HCT116 (cell line): ENCODE data around the gene PRDM1. TPM values are rescaled to one million over a fixed set of nuclear protein-coding genes. Genes with fewer than 3 reads are reported as not detected.

ENCODE experiments used
- ATAC-seq: fragments of 200-7000 bp; cut with Tn5 transposase; 2 replicates; pipeline ENCODE4 v1.9.1; 2020; ENCODE audit warnings: mild to moderate bottlenecking, moderate library complexity
- BruUV-seq: library from RNA; stranded (reverse); fragments of 400-500 nt; replicated peaks from 2 replicates; lab custom pipeline; 2021; lab: Mats Ljungman, UMichigan
- CTCF ChIA-PET: fragments of 300-600 bp; sonication (Branson Sonifier 250); formaldehyde crosslinking; loops from one replicate; lab custom pipeline; 2021; ENCODE audit warnings: antibody characterized with exemption; lab: Charles Lee
- POLR2A ChIA-PET: fragments of 300-600, 350-600 bp; sonication (Branson Sonifier 250); formaldehyde crosslinking; loops from one replicate; lab custom pipeline; 2021; ENCODE audit warnings: antibody characterized with exemption; lab: Charles Lee
- RAD21 ChIA-PET, 2 experiments: fragments of 300-600 bp; sonication (Branson Sonifier 250); formaldehyde crosslinking; loops; one replicate each; lab custom pipeline; 2023; ENCODE audit warnings: low total read pairs in 2 of 2; ENCODE audit not compliant: uncharacterized antibody in 2 of 2, unreplicated experiment in 2 of 2, low non-redundant PET in 1 of 2; lab: Charles Lee
- DNase-seq: peaks from one replicate; pipeline ENCODE4 v3.0.0-alpha.2; 2010; ENCODE audit warnings: low read depth, low spot score
- H2AFZ ChIP-seq: fragments of 200-600 bp; shearing (Covaris generic), sonication (generic); 2 replicates; pipeline ENCODE4 v1.6.1; 2017; ENCODE audit warnings: low read depth, mixed run types, mixed read lengths, antibody characterized with exemption, low read length; ENCODE audit not compliant: poor library complexity, severe bottlenecking
- H3K27ac ChIP-seq: 2 replicates; pipeline ENCODE4 v1.5.1; 2012; ENCODE audit warnings: low read depth, low read length
- H3K27me3 ChIP-seq: fragments of 200-600 bp; sonication (generic); 2 replicates; pipeline ENCODE4 v1.6.1; 2016; ENCODE audit warnings: mixed run types, low read length, mixed read lengths; ENCODE audit not compliant: insufficient read depth
- H3K36me3 ChIP-seq, 2 experiments: fragments of 200-500 bp in 1 of 2; fragments of 200-600 bp in 1 of 2; sonication (Bioruptor generic) in 1 of 2; sonication (generic) in 1 of 2; 2 replicates each; pipeline versions ENCODE4 v1.5.1 to v1.6.1; 2014 to 2016; ENCODE audit warnings: low read length in 2 of 2, inconsistent platforms in 1 of 2, mixed read lengths in 1 of 2, mixed run types in 1 of 2; ENCODE audit not compliant: insufficient read depth in 2 of 2, control insufficient read depth in 1 of 2
- H3K4me1 ChIP-seq, 2 experiments: fragments of 200-600 bp in 1 of 2; sonication (generic) in 1 of 2; 2 replicates each; pipeline versions ENCODE4 v1.5.1 to v1.6.1; 2012 to 2017; ENCODE audit warnings: low read length in 2 of 2, inconsistent platforms in 1 of 2, mild to moderate bottlenecking in 1 of 2, mixed read lengths in 1 of 2, mixed run types in 1 of 2, moderate library complexity in 1 of 2; ENCODE audit not compliant: insufficient read depth in 2 of 2, control insufficient read depth in 1 of 2
- H3K4me2 ChIP-seq: fragments of 200-600 bp; sonication (generic); 2 replicates; pipeline ENCODE4 v1.6.1; 2017; ENCODE audit warnings: mixed run types, low read length, mixed read lengths
- H3K4me3 ChIP-seq, 2 experiments: fragments of 200-600 bp in 1 of 2; sonication (generic) in 1 of 2; replicated peaks in 1 of 2; 2 replicates each; pipeline ENCODE4 v1.5.1; 2011 to 2016; ENCODE audit warnings: low read length in 2 of 2, control low read depth in 1 of 2, low read depth in 1 of 2, mild to moderate bottlenecking in 1 of 2, mixed read lengths in 1 of 2, mixed run types in 1 of 2
- H3K79me2 ChIP-seq: fragments of 200-600 bp; sonication (generic); 2 replicates; pipeline ENCODE4 v1.6.1; 2017; ENCODE audit warnings: mild to moderate bottlenecking, mixed run types, low read length, moderate library complexity, mixed read lengths; ENCODE audit not compliant: insufficient read depth
- H3K9ac ChIP-seq: fragments of 200-600 bp; sonication (generic); 2 replicates; pipeline ENCODE4 v1.6.1; 2016; ENCODE audit warnings: low read length, mixed read lengths
- H3K9me2 ChIP-seq: fragments of 200-600 bp; sonication (generic), shearing (Covaris generic); 2 replicates; pipeline ENCODE4 v1.6.1; 2017; ENCODE audit warnings: mixed run types, mild to moderate bottlenecking, moderate library complexity; ENCODE audit not compliant: insufficient read depth
- H3K9me3 ChIP-seq, 2 experiments: fragments of 200-500 bp in 1 of 2; fragments of 200-600 bp in 1 of 2; sonication (Bioruptor generic) in 1 of 2; sonication (generic) in 1 of 2; 2 replicates each; pipeline ENCODE4 v1.6.1; 2014 to 2017; ENCODE audit warnings: low read length in 2 of 2, mixed read lengths in 2 of 2, inconsistent platforms in 1 of 2, low read depth in 1 of 2, mild to moderate bottlenecking in 1 of 2, mixed run types in 1 of 2, moderate library complexity in 1 of 2; ENCODE audit not compliant: control insufficient read depth in 1 of 2, insufficient read depth in 1 of 2
- H4K20me1 ChIP-seq: fragments of 200-600 bp; sonication (generic), shearing (Covaris generic); 2 replicates; pipeline ENCODE4 v1.6.1; 2017; ENCODE audit warnings: mixed run types, mild to moderate bottlenecking, moderate library complexity; ENCODE audit not compliant: insufficient read depth
- CEBPB ChIP-seq: IDR thresholded peaks from 2 replicates; pipeline ENCODE4 v1.6.1; 2012; ENCODE audit warnings: low read depth
- CTCF ChIP-seq, 3 experiments: fragments of 200-600 bp in 1 of 3; sonication (generic) in 1 of 3; IDR thresholded peaks in 2 of 3; conservative IDR thresholded peaks in 1 of 3; 2 replicates each; pipeline ENCODE4 v1.5.1; 2012 to 2017; ENCODE audit warnings: low read depth in 2 of 3, low read length in 2 of 3, antibody characterized with exemption in 1 of 3, borderline replicate concordance in 1 of 3, control low read depth in 1 of 3, mild to moderate bottlenecking in 1 of 3, mixed read lengths in 1 of 3, mixed run types in 1 of 3, moderate library complexity in 1 of 3; ENCODE audit not compliant: insufficient read depth in 1 of 3
- EGR1 ChIP-seq: IDR thresholded peaks from 2 replicates; pipeline ENCODE4 v1.6.1; 2012; ENCODE audit warnings: low read depth
- intact Hi-C: fragments of 100-400 bp; cut with micrococcal nuclease; formaldehyde crosslinking; loops from 2 replicates; pipeline ENCODE4 v1.10.0; 2022
- total RNA-seq: library from RNA; stranded (reverse); gene quantifications from one replicate; pipeline ENCODE4 v1.2.1, GENCODE V29; 2021; ENCODE audit not compliant: unreplicated experiment

PRDM1 gene
- total RNA-seq, 1 experiment from 2014 or later, result 3.4 TPM

- TF ChIP-seq CTCF (IDR thresholded peaks at IDR 0.05 in 2 of 3, conservative IDR thresholded peaks at IDR 0.05 in 1 of 3; ENCODE audit: borderline replicate concordance in 1 of 3, insufficient read depth in 1 of 3, low read depth in 2 of 3, low read length in 2 of 3), result peak; percentile 92 to 99 (median 98)
- TF ChIP-seq, all 23 proteins: peak for 7
Measured at GRCh38 chr6:106084106-106084988, 1.8 kb upstream of the PRDM1 start (continued).

GRCh38 chr6:106084989-106085691 lies 996 bp upstream of the PRDM1 start:
- H3K36me3 ChIP-seq, result no peaks in the 10 kb centered on the region
- peaks cover 17 to 31% of the 10 kb centered on the region in 2 experiments for H3K4me1 ChIP-seq
- TF ChIP-seq EGR1 (peak; percentile 82), CEBPB (no peak)
- peak overlapping the region; percentile 79 for H2AFZ ChIP-seq
- no peaks in the 10 kb centered on the region for H3K9me3 ChIP-seq
- ChIA-PET CTCF (interaction anchor here (1.0 to 2.4 kb wide), 6 partner anchors 10 to 654 kb away, joined by 3 to 8 read pairs (median 5); no protein-coding TSS in a partner anchor), RAD21 (interaction anchor here in 1 of 2 experiments (0.7 kb wide), 1 partner anchor 8 kb away, joined by 4 read pairs; no protein-coding TSS in a partner anchor), POLR2A (no interaction called here)
- H3K27me3 ChIP-seq, result no peaks in the 10 kb centered on the region
- H3K79me2 ChIP-seq, result no peaks in the 10 kb centered on the region
- intact Hi-C loops, result loop anchor here (1.0 to 5.0 kb wide), 4 partner anchors 93 to 654 kb away; no protein-coding TSS in a partner anchor
- H3K4me2 ChIP-seq, result peak overlapping the region; percentile 82
- peak overlapping the region; percentile 47 to 57 for H3K4me3 ChIP-seq
- no peaks in the 10 kb centered on the region for H4K20me1 ChIP-seq
- DNase-seq (no peak), ATAC-seq (peak; percentile 8; the same call in 1 of the 2 replicates)
- no peaks in the 10 kb centered on the region for H3K9me2 ChIP-seq
- H3K9ac ChIP-seq, result peak overlapping the region; percentile 50
- BruUV-seq, result no TSS peak
- no peak overlapping the region for H3K27ac ChIP-seq
